Stomach (tissue), 19 donors: Measurements from ENCODE around the gene MAP9. TPM values are rescaled to one million over a fixed set of nuclear protein-coding genes. Genes with fewer than 3 reads are reported as not detected.
"Not testable (repeated sequence)": the region's sequence is repeated elsewhere in the genome, so short reads cannot be mapped to it uniquely, and the experiment has no call there.

ENCODE experiments used
- DNase-seq, 2 donors: peaks; one replicate each; pipeline versions ENCODE4 v3.0.0 to v3.0.0-alpha.2; 2013 to 2019
- H3K27ac ChIP-seq, 5 donors: fragments of 200-600 bp in 4 of 5; sonication (generic) in 4 of 5; one replicate each; pipeline ENCODE4 v1.5.1; 2013 to 2019; ENCODE audit warnings: mild to moderate bottlenecking in 1 of 5, moderate library complexity in 1 of 5
- H3K27me3 ChIP-seq, 3 donors: fragments of 200-600 bp; sonication (generic); one replicate each; pipeline ENCODE4 v1.5.1; 2017 to 2019; ENCODE audit warnings: mixed run types in 1 of 3
- H3K36me3 ChIP-seq, 4 donors: fragments of 200-600 bp; sonication (generic); 1 replicate in 3 of 4; 2 replicates in 1 of 4; pipeline ENCODE4 v1.5.1; 2016 to 2019
- H3K4me1 ChIP-seq, 4 donors: fragments of 200-600 bp; sonication (generic); one replicate each; pipeline ENCODE4 v1.5.1; 2016 to 2019
- H3K4me3 ChIP-seq, 4 donors: fragments of 200-600 bp; sonication (generic) in 3 of 4; one replicate each; pipeline ENCODE4 v1.5.1; 2016 to 2019; ENCODE audit warnings: mild to moderate bottlenecking in 1 of 4
- H3K9me3 ChIP-seq, 4 donors: fragments of 200-600 bp; sonication (generic); one replicate each; pipeline ENCODE4 v1.5.1; 2016 to 2019
- EP300 ChIP-seq: sonication (generic); formaldehyde crosslinking; IDR thresholded peaks from one replicate; pipeline ENCODE4 v1.6.1; 2017; ENCODE audit warnings: antibody characterized with exemption
- POLR2A ChIP-seq, 4 donors: fragments of 450-650 bp; IDR thresholded peaks; one replicate each; pipeline ENCODE4 v1.6.1; 2016; ENCODE audit warnings: antibody characterized with exemption in 4 of 4, control low read depth in 2 of 4, mild to moderate bottlenecking in 1 of 4, moderate library complexity in 1 of 4
- POLR2AphosphoS5 ChIP-seq, 3 donors: sonication (generic); formaldehyde crosslinking; IDR thresholded peaks; one replicate each; pipeline ENCODE4 v1.6.1; 2016; ENCODE audit warnings: antibody characterized with exemption in 3 of 3
- WGBS, 5 donors: extraction: QIAGEN DNeasy Blood & Tissue Kit in 3 of 5; methylation state at CpG; one replicate each; pipeline versions ENCODE4 v1.1.5 to v1.1.7; 2013 to 2018; 5-methylcytosine and 5-hydroxymethylcytosine counted together
- intact Hi-C: fragments of 100-400 bp; cut with DNase I; formaldehyde crosslinking; loops from one replicate; pipeline ENCODE4 v1.15.1; 2023; ENCODE audit warnings: low total_unique reads
- long read RNA-seq, 10 donors: transcript quantifications; one replicate each; lab custom pipeline, GENCODE V29; 2026
- polyA plus RNA-seq, 3 donors: library from polyadenylated mRNA; stranded (reverse); fragments of 200-250 nt; gene quantifications; one replicate each; pipeline ENCODE4 v1.2.3, GENCODE V29; 2013
- total RNA-seq, 5 donors: library from RNA; depleted of rRNA; stranded (reverse); fragments of >200 nt; gene quantifications; one replicate each; pipeline versions ENCODE4 v1.1.0 to v1.2.3, GENCODE V29; 2014 to 2016
- TF ChIP-seq, protein P1 (sequence below), 7 experiments: fragments of 450-650 bp in 4 of 7; fragments of 200-600 bp in 3 of 7; sonication (generic) in 3 of 7; IDR thresholded peaks; one replicate each; pipeline ENCODE4 v1.5.1; 2016 to 2019; ENCODE audit warnings: antibody characterized with exemption in 7 of 7, control low read depth in 2 of 7, mild to moderate bottlenecking in 1 of 7
- donor health status: healthy with polysubstance abuse.
- donor health status: Bipolar disorder and iron deficiency.
- donor health status: healthy.

The MAP9 gene
- 10 to 100 TPM in 3 of 5 donors, 1 to 10 TPM in 2; 1.2 to 21.5 (median 11.6) TPM for total RNA-seq
- polyA plus RNA-seq, result 10 to 100 TPM in 1 of 3 donors, 1 to 10 TPM in 2; 2.4 to 12.5 (median 2.9) TPM
- long read RNA-seq, donor 1, partial matches to known transcripts, result 0 of 1 reads
- long read RNA-seq, donor 1, other reads (novel, unspliced or antisense), result 0 of 1 reads
- long read RNA-seq, donor 2, partial matches to known transcripts, result 0 of 1 reads
- long read RNA-seq, donor 2, other reads (novel, unspliced or antisense), result 0 of 1 reads
- long read RNA-seq, donor 3, full-length matches to known transcripts, result 2 of 2 reads
- long read RNA-seq, donor 3, partial matches to known transcripts, result 0 of 2 reads
- long read RNA-seq, donor 3, other reads (novel, unspliced or antisense), result 0 of 2 reads
- long read RNA-seq, donor 4, result 0 reads
- long read RNA-seq, donor 5, partial matches to known transcripts, result 0 of 4 reads
- long read RNA-seq, donor 5, other reads (novel, unspliced or antisense), result 0 of 4 reads
- long read RNA-seq, donor 6, result 0 reads
- long read RNA-seq, donor 7, partial matches to known transcripts, result 0 of 1 reads
- long read RNA-seq, donor 7, other reads (novel, unspliced or antisense), result 0 of 1 reads
- long read RNA-seq, donor 8, partial matches to known transcripts, result 0 of 1 reads
- long read RNA-seq, donor 8, other reads (novel, unspliced or antisense), result 0 of 1 reads
- long read RNA-seq, donor 9, partial matches to known transcripts, result 0 of 2 reads
- long read RNA-seq, donor 9, other reads (novel, unspliced or antisense), result 0 of 2 reads
- long read RNA-seq, donor 10, partial matches to known transcripts, result 0 of 1 reads
- long read RNA-seq, donor 10, other reads (novel, unspliced or antisense), result 0 of 1 reads

DNA sequence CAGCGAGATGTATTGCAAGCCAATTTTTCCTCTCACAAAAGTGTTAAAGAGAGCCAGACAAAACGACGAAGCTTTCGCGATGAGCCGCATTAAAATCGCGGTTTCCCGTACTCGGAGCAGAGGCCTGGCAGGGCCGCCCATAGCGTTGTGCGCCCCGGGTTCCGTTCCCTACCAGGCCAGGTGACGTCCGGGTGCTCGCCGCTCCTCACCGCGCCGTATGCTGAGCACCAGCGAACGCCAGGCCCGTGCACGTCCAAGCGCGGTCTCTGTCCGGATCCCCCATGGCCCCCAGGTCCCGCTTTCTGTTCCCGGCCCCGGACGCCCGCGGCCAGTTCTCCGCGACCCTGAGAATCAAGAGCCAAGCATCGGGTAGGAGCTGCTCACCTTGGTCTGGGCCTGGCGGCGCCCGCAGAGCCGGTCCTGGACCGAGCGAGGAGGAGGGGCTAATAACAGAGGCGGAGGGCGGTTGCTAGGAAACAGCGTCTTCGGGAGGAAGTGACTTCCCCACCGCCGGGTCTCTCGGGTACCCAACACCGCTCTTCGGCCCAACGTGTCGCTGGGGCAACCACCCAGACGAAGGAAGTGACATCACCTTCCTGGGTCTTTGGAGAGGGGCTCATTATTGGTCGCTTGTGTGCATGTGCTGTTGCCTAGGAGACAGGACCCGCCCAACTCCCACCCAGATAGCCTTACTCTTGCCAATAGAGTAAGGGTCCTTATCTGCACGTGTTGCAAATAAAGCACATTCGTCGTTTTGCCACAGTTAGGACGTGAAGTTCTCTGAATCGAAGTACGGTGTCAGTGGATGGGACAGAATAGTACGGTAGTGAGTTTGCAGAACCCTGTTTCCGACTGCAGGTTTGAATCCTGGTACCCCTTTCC, at the start of gene MAP9:
MAP9 (minus strand) TSS at position 579 of the 882 bp plus-strand sequence. CDS start 1,115 bp downstream, outside the sequence.
- intact Hi-C loops, result no loop called here
- Histone ChIP-seq H3K4me3 (peak within 1 kb of the TSS; percentile 59 to 79 (median 72)), H3K27ac (peak within 1 kb of the TSS; percentile 71 to 77 (median 73)), H3K9me3 (no peaks in the 10 kb centered on the region), H3K27me3 (no peaks in the 10 kb centered on the region), H3K4me1 (peaks cover 9 to 21% (median 15%) of the 10 kb centered on the region in 4 donors), H3K36me3 (peaks cover 0 to 7% (median 0%) of the 10 kb centered on the region in 4 donors)
- DNase-seq, result peak; percentile 84 to 98
- WGBS, 5 donors, result 3 to 7% (median 5%) methylated on average over 39 to 66 of the region's 66 CpGs
- TF ChIP-seq POLR2AphosphoS5 (IDR thresholded peaks at IDR 0.05), result peak in 1 of 3 donors; percentile 48
- TF ChIP-seq POLR2A (IDR thresholded peaks at IDR 0.05), result no peak
- TF ChIP-seq EP300, result no peak
- TF ChIP-seq, protein P1, sequence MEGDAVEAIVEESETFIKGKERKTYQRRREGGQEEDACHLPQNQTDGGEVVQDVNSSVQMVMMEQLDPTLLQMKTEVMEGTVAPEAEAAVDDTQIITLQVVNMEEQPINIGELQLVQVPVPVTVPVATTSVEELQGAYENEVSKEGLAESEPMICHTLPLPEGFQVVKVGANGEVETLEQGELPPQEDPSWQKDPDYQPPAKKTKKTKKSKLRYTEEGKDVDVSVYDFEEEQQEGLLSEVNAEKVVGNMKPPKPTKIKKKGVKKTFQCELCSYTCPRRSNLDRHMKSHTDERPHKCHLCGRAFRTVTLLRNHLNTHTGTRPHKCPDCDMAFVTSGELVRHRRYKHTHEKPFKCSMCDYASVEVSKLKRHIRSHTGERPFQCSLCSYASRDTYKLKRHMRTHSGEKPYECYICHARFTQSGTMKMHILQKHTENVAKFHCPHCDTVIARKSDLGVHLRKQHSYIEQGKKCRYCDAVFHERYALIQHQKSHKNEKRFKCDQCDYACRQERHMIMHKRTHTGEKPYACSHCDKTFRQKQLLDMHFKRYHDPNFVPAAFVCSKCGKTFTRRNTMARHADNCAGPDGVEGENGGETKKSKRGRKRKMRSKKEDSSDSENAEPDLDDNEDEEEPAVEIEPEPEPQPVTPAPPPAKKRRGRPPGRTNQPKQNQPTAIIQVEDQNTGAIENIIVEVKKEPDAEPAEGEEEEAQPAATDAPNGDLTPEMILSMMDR (IDR thresholded peaks at IDR 0.05), result no peak

DNA sequence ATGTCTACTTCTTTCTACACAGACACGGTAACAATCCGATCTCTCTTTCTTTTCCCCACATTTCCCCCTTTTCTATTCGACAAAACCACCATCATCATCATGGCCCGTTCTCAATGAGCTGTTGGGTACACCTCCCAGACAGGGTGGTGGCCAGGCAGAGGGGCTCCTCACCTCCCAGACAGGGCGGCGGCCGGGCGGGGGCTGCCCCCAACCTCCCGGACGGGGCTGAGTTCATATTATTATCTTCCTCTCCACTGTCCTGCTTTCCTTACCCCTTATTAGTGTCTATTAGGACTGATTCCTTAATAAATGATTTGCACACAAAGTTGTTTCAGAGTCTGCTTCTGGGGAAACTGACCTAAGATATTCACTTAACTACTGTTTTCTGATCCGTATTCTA, 48.0 kb upstream of the MAP9 start:
- DNase-seq, H3K36me3 ChIP-seq, H3K27ac ChIP-seq, H3K4me3 ChIP-seq, H3K27me3 ChIP-seq, H3K4me1 ChIP-seq, intact Hi-C loops: not testable (repeated sequence)
- H3K9me3 ChIP-seq, result peaks cover 0 to 20% (median 8%) of the 10 kb centered on the region in 4 donors
- 84 to 95% (median 92%) methylated on average over 10 to 11 of the region's 11 CpGs for WGBS, 5 donors

DNA sequence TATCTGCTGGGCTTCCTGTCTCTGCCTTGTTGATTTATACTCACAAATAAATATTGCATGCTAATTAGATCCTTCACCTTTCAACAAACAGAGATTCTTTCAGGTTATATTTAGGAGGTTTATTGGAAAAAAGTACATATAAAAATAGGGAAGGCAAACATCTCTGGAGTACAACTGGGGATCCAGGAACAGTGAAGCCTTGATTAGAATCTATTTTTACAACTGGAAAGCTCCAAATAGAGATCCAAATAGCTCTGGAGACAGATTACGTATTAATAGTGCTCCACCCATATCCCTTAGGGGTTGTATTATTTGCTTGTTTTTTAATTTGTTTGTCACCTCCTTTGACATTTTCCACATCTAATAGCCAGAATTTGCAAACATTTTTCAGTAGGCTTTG, 46.9 kb upstream of the MAP9 start:
- Histone ChIP-seq H3K9me3 (peaks cover 0 to 20% (median 8%) of the 10 kb centered on the region in 4 donors), H3K36me3 (no peaks in the 10 kb centered on the region), H3K4me1 (peaks cover 0 to 9% (median 0%) of the 10 kb centered on the region in 4 donors), H3K4me3 (no peak overlapping the region), H3K27ac (no peak overlapping the region), H3K27me3 (no peaks in the 10 kb centered on the region)
- TF ChIP-seq POLR2AphosphoS5 (IDR thresholded peaks at IDR 0.05), result no peak
- no peak for TF ChIP-seq POLR2A (IDR thresholded peaks at IDR 0.05)
- no peak for TF ChIP-seq EP300
- TF ChIP-seq, protein P1 (IDR thresholded peaks at IDR 0.05), result no peak
- 68 to 85% (median 71%) methylated on average over 1 of the region's 1 CpG for WGBS, 5 donors
- no peak for DNase-seq
- intact Hi-C loops, result no loop called here

DNA sequence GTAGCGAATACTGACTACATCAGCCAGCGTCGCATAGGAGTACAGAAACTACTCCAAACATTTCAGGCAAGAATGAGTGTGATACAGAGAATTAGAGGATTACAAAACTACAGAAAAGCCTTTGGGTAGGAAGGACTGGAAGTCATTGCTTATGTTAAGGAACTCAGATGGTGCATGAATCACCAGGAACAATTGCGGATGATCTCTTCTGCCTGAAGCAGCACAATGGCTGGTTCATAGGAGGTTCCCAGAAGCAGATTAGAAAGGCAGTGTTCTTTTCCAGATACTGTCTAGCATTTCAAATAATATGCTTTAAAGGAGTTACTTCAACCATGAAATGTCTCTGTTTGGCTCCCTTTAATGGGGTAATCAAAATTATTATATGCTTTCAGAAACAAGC, 42.5 kb upstream of the MAP9 start:
- intact Hi-C loops, result no loop called here
- 80 to 97% (median 92%) methylated on average over 4 of the region's 4 CpGs for WGBS, 5 donors
- H3K9me3 ChIP-seq, result no peaks in the 10 kb centered on the region
- no peak overlapping the region for H3K27ac ChIP-seq
- TF ChIP-seq POLR2AphosphoS5 (IDR thresholded peaks at IDR 0.05), result peak in 1 of 3 donors; percentile 42
- TF ChIP-seq, protein P1 (IDR thresholded peaks at IDR 0.05), result no peak
- no peaks in the 10 kb centered on the region for H3K36me3 ChIP-seq
- peaks cover 0 to 4% (median 0%) of the 10 kb centered on the region in 4 donors for H3K4me1 ChIP-seq
- no peak overlapping the region for H3K4me3 ChIP-seq
- H3K27me3 ChIP-seq, result no peaks in the 10 kb centered on the region
- DNase-seq, result no peak
